Caco-2 (cell line): ENCODE data around the gene CTCFL. TPM values are rescaled to one million over a fixed set of nuclear protein-coding genes. Genes with fewer than 3 reads are reported as not detected.

Experiments used
- BruUV-seq: library from RNA; stranded (reverse); fragments of 400-500 nt; replicated peaks from 2 replicates; lab custom pipeline; 2021; lab: Mats Ljungman, UMichigan
- CTCF ChIA-PET: fragments of 300-600 bp; sonication (Branson Sonifier 250); formaldehyde crosslinking; loops from one replicate; lab custom pipeline; 2022; ENCODE audit warnings: antibody characterized with exemption; lab: Charles Lee
- POLR2A ChIA-PET: fragments of 300-600 bp; sonication (Branson Sonifier 250); formaldehyde crosslinking; loops from one replicate; lab custom pipeline; 2022; ENCODE audit warnings: antibody characterized with exemption; lab: Charles Lee
- DNase-seq, 2 experiments: peaks; one replicate each; pipeline versions ENCODE4 v3.0.0 to v3.0.0-alpha.2; 2020 to 2022
- H3K27me3 ChIP-seq: replicated peaks from 2 replicates; pipeline ENCODE4 v1.6.0; 2011; ENCODE audit warnings: low read length; ENCODE audit not compliant: control insufficient read depth, insufficient read depth
- H3K36me3 ChIP-seq: 2 replicates; pipeline ENCODE4 v1.5.1; 2011; ENCODE audit warnings: low read length; ENCODE audit not compliant: control insufficient read depth, insufficient read depth
- H3K4me1 ChIP-seq: fragments of 250-450 bp; sonication (Bioruptor Pico); 2 replicates; pipeline ENCODE4 v1.5.1; 2020; ENCODE audit warnings: mild to moderate bottlenecking
- H3K4me3 ChIP-seq: 2 replicates; pipeline ENCODE4 v1.5.1; 2011; ENCODE audit warnings: low read depth, mild to moderate bottlenecking, control low read depth, low read length
- H3K9me3 ChIP-seq: fragments of 250-450 bp; sonication (Bioruptor Pico); 2 replicates; pipeline ENCODE4 v1.5.1; 2020; ENCODE audit warnings: mild to moderate bottlenecking, moderate library complexity
- H3K27ac Mint-ChIP-seq: one replicate; pipeline ENCODE4 v1.8.0; 2022; ENCODE audit warnings: mixed read lengths; ENCODE audit not compliant: unreplicated experiment
- H3K27me3 Mint-ChIP-seq: one replicate; pipeline ENCODE4 v1.8.0; 2022; ENCODE audit warnings: mixed read lengths; ENCODE audit not compliant: insufficient read depth, unreplicated experiment
- H3K36me3 Mint-ChIP-seq: one replicate; pipeline ENCODE4 v1.8.0; 2022; ENCODE audit warnings: mild to moderate bottlenecking, mixed read lengths; ENCODE audit not compliant: insufficient read depth, unreplicated experiment
- H3K4me1 Mint-ChIP-seq: one replicate; pipeline ENCODE4 v1.8.0; 2022; ENCODE audit warnings: low read depth, mixed read lengths; ENCODE audit not compliant: unreplicated experiment
- H3K4me3 Mint-ChIP-seq: one replicate; pipeline ENCODE4 v1.8.0; 2022; ENCODE audit warnings: mild to moderate bottlenecking, moderate library complexity, mixed read lengths; ENCODE audit not compliant: unreplicated experiment
- H3K9me3 Mint-ChIP-seq: one replicate; pipeline ENCODE4 v1.8.0; 2022; ENCODE audit warnings: mixed read lengths; ENCODE audit not compliant: unreplicated experiment
- intact Hi-C: fragments of 100-400 bp; cut with micrococcal nuclease; formaldehyde crosslinking; loops from one replicate; pipeline ENCODE4 v1.10.0; 2022; ENCODE audit not compliant: unreplicated experiment
- total RNA-seq: library from RNA; stranded (reverse); gene quantifications from 2 replicates; pipeline ENCODE4 v1.2.3, GENCODE V29; 2022
- TF ChIP-seq, protein P1 (sequence below), 2 experiments: fragments of 200-600 bp in 1 of 2; IDR thresholded peaks; 1 replicate in 1 of 2; 2 replicates in 1 of 2; pipeline versions ENCODE4 v1.5.1 to v1.8.0; 2011 to 2022; ENCODE audit warnings: antibody characterized with exemption in 1 of 2, control low read depth in 1 of 2, inconsistent platforms in 1 of 2, low read depth in 1 of 2, low read length in 1 of 2, mild to moderate bottlenecking in 1 of 2, moderate library complexity in 1 of 2; ENCODE audit not compliant: insufficient read depth in 1 of 2, severe bottlenecking in 1 of 2, unreplicated experiment in 1 of 2

Gene CTCFL
- total RNA-seq, 1 experiment from 2014 or later, result not detected

DNA sequence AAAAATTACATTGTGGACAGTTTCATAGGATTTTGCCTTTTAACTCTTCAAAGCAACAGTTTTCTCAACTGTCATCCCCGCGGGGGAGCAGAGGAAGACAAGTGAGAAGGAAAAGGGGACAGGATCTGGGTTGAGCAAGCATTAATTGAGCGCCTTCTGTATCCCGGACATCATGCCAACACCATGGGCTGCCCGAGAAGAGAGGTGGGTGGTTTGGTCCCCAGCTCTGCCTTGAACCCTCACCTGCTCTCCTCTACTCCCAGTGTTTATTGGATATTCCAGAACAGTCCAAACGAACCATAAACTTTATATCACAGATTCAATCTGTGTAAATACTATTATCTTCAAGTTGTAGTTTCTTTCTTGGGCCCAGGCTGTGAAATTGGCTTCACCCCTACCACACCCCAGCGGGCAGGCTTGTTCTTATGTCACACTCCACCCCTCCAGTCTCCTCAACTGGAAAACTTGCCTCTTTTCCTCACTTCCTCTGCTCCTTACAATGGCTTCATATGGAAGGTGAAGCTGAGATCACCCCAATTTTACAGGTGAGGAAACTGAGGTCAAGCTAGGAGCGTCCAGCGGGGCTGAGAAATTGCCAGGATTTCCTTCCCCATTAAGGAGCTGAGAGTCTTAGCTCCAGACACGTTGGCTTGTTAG, 42.0 kb upstream of the CTCFL start:
- ChIA-PET CTCF (no interaction called here), POLR2A (no interaction called here)
- Mint-ChIP-seq H3K36me3 (no peaks in the 10 kb centered on the region), H3K27me3 (peaks cover 18% of the 10 kb centered on the region), H3K9me3 (no peaks in the 10 kb centered on the region), H3K4me3 (no peak overlapping the region), H3K27ac (no peak overlapping the region), H3K4me1 (no peaks in the 10 kb centered on the region)
- BruUV-seq, result no TSS peak
- intact Hi-C loops, result no loop called here
- no peaks in the 10 kb centered on the region for H3K4me1 ChIP-seq
- no peak for DNase-seq
- no peaks in the 10 kb centered on the region for H3K9me3 ChIP-seq
- H3K27me3 ChIP-seq, result no peaks in the 10 kb centered on the region
- TF ChIP-seq, protein P1, sequence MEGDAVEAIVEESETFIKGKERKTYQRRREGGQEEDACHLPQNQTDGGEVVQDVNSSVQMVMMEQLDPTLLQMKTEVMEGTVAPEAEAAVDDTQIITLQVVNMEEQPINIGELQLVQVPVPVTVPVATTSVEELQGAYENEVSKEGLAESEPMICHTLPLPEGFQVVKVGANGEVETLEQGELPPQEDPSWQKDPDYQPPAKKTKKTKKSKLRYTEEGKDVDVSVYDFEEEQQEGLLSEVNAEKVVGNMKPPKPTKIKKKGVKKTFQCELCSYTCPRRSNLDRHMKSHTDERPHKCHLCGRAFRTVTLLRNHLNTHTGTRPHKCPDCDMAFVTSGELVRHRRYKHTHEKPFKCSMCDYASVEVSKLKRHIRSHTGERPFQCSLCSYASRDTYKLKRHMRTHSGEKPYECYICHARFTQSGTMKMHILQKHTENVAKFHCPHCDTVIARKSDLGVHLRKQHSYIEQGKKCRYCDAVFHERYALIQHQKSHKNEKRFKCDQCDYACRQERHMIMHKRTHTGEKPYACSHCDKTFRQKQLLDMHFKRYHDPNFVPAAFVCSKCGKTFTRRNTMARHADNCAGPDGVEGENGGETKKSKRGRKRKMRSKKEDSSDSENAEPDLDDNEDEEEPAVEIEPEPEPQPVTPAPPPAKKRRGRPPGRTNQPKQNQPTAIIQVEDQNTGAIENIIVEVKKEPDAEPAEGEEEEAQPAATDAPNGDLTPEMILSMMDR (IDR thresholded peaks at IDR 0.05; ENCODE audit: insufficient read depth in 1 of 2, low read depth in 1 of 2, low read length in 1 of 2, severe bottlenecking in 1 of 2, unreplicated experiment in 1 of 2), result no peak
- no peak overlapping the region for H3K4me3 ChIP-seq
- no peaks in the 10 kb centered on the region for H3K36me3 ChIP-seq

DNA sequence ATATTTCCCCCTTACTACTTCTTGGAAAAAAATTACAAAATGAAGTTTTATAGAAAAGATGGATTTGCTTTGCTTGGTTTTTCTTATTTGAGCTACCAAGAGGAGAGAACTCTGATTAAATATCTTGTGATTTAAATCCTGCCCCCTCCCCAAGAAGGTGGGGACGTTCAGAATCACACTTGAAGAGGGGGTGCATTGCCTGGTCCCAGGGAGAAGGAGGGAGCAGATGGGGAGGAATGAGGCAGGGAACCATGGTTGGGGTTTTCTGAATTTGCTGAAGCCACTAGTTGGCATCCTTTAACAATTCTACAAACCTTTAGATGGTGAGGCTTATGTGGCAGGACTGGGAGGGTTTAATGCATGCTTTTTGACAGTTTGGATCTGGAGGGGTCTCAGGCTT, 41.5 kb upstream of the CTCFL start:
- H3K4me1 Mint-ChIP-seq, result no peaks in the 10 kb centered on the region
- BruUV-seq, result no TSS peak
- TF ChIP-seq, protein P1 (IDR thresholded peaks at IDR 0.05; ENCODE audit: insufficient read depth in 1 of 2, low read depth in 1 of 2, low read length in 1 of 2, severe bottlenecking in 1 of 2, unreplicated experiment in 1 of 2), result no peak
- ChIA-PET POLR2A (no interaction called here), CTCF (no interaction called here)
- H3K9me3 ChIP-seq, result no peaks in the 10 kb centered on the region
- no peak overlapping the region for H3K4me3 Mint-ChIP-seq
- no peaks in the 10 kb centered on the region for H3K4me1 ChIP-seq
- H3K4me3 ChIP-seq, result no peak overlapping the region
- H3K9me3 Mint-ChIP-seq, result no peaks in the 10 kb centered on the region
- no peaks in the 10 kb centered on the region for H3K36me3 ChIP-seq
- no peaks in the 10 kb centered on the region for H3K36me3 Mint-ChIP-seq
- no peak for DNase-seq
- no peak overlapping the region for H3K27ac Mint-ChIP-seq
- H3K27me3 ChIP-seq, result no peaks in the 10 kb centered on the region
- peaks cover 17% of the 10 kb centered on the region for H3K27me3 Mint-ChIP-seq
- intact Hi-C loops, result no loop called here

GRCh38 chr20:57564951-57565642, 40.2 kb upstream of the CTCFL start:
- BruUV-seq, result no TSS peak
- intact Hi-C loops, result no loop called here
- Histone ChIP-seq H3K4me1 (peaks cover 11% of the 10 kb centered on the region; the same call in 1 of the 2 replicates), H3K36me3 (no peaks in the 10 kb centered on the region), H3K9me3 (peaks cover 3% of the 10 kb centered on the region; the same call in 1 of the 2 replicates), H3K4me3 (no peak overlapping the region), H3K27me3 (no peaks in the 10 kb centered on the region)
- no peak overlapping the region for H3K4me3 Mint-ChIP-seq
- no peak overlapping the region for H3K27ac Mint-ChIP-seq
- TF ChIP-seq, protein P1 (IDR thresholded peaks at IDR 0.05; ENCODE audit: insufficient read depth in 1 of 2, low read depth in 1 of 2, low read length in 1 of 2, severe bottlenecking in 1 of 2, unreplicated experiment in 1 of 2), result no peak
- CTCF ChIA-PET, result interaction anchor here (1.3 kb wide), 1 partner anchor 14 kb away, joined by 3 read pairs; no protein-coding TSS in a partner anchor
- no peaks in the 10 kb centered on the region for H3K9me3 Mint-ChIP-seq
- DNase-seq, result no peak
- peaks cover 17% of the 10 kb centered on the region for H3K27me3 Mint-ChIP-seq
- no peaks in the 10 kb centered on the region for H3K36me3 Mint-ChIP-seq
- POLR2A ChIA-PET, result no interaction called here
- no peaks in the 10 kb centered on the region for H3K4me1 Mint-ChIP-seq
